HCEC 1CT (cell line): ENCODE measurements around the gene CTNNA3.
"Not testable (repeated sequence)": the region's sequence is repeated elsewhere in the genome, so short reads cannot be mapped to it uniquely, and the experiment has no call there.

Source experiments
- DNase-seq: peaks from one replicate; pipeline ENCODE4 v3.0.0-alpha.2; 2017

CTNNA3 gene

DNA sequence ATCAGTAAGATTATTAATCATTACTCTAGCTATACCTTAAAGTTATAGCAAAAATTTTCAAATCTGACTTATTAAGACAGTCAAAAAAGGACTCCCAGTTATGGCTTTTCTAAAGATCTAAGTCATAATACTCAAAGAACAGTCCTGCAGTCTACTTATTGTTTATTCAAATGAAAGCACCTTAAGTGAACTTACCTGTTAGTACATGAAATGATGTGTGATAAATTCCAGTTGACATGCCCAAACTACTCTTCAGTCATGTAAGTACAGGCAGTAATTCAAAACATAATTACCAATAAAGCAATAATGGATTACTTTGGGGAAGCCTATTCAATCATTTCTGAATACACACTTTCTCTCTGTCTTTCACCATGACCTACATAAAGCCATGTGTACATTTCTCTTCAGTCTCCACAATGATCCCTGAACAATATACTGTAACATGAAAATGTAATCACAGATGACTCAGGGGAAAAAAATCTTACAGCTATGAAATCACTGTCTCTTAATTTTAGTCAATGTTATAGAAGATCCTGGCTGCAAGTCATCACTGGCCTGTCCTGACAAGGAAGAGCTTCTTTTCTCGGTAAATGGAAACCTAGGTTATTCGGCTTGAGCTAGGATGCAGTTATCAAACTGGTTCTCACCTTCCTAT lies 1190.9 kb downstream of the CTNNA3 start:
- DNase-seq: no peak

DNA sequence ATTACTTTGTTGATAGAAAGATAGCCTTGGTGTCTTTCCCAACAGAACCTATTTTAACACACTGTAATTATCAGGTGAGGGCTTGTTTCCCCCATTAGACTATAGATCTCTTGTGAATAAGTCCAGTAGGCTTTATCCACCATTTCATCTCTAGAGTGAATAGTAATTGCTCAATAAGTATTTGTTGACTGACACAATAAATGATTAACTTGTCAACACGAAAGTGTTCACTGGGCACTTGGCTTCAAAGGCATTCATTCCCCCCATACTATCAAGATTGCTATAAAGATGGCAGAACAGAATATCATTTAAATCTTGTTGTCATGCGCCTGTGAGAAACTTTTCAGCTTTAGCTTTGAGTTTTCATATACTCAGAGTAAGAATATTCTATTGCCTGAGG lies 1194.6 kb downstream of the CTNNA3 start:
- no peak for DNase-seq

- no peak for DNase-seq
Measured at GRCh38 chr10:66483966-66484365, 1212.0 kb downstream of the CTNNA3 start.

- DNase-seq: no peak
Measured at GRCh38 chr10:66472156-66472555, 1223.8 kb downstream of the CTNNA3 start.

GRCh38 chr10:66467042-66467441 lies 1229.0 kb downstream of the CTNNA3 start:
- no peak for DNase-seq

- DNase-seq: no peak
Measured at GRCh38 chr10:66466622-66467021, 1229.4 kb downstream of the CTNNA3 start.

DNA sequence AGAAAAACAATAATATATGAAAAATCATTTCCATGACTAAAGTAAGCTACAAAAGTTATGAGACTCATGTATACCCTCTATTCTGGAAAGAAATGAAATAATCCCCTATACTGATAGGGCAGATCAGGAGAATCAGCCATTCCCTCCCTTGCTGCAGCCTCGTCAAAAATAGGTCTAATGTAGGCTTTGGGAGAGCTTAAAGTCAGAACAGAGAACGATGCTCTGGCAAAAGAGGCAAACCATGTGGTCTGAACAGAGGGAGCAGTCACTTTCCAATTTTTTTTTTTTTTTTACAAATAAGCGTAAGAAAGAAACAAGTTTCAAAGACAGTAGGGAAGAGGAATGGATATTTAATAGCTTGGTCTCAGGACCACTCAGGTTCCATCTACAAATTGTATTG lies 1232.4 kb downstream of the CTNNA3 start:
- DNase-seq: no peak

- DNase-seq: no peak
Measured at GRCh38 chr10:66457629-66458028, 1238.4 kb downstream of the CTNNA3 start.

DNA sequence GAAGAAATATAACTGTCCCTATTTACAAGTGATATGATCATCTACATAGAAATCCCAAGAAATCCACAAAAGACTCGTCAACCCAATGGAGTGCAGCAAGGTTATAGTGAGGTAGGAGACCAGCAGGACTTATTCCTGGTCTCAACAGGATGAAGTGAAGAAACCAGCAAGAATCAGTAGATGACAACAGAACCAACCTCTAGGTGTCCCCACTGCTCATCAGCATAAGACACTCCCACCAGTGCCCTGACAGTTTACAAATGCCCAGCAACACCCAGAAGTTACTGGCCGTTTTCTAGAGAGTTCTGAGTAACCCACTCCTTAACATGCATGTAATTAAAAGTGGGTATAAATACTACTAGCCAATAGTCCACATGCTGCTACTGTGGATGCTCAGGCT lies 1240.7 kb downstream of the CTNNA3 start:
- no peak for DNase-seq

GRCh38 chr10:66440568-66440967 lies 1255.4 kb downstream of the CTNNA3 start:
- DNase-seq: no peak

DNA sequence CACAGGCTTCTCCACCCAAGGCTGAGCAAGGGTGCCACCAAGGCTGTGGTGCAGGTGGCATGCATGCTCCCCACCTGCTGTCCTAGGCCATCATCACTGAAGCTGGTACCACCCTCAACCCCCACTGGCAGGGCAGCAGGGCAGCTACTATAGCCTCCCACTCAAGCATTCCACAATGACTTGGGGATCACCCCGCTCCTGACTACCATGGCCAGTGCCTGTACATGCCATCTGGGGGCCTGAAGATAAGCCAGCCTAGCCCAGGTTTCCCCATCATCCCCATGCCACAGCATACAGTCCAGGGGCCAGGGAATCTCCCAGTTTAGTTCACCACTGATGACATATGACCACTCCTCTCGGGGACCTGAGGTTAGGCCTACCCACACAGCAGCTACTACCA lies 1281.1 kb downstream of the CTNNA3 start:
- no peak for DNase-seq

- DNase-seq: no peak
Measured at GRCh38 chr10:66405566-66405965, 1290.4 kb downstream of the CTNNA3 start.

GRCh38 chr10:66398669-66399068 lies 1297.3 kb downstream of the CTNNA3 start:
- no peak for DNase-seq

DNA sequence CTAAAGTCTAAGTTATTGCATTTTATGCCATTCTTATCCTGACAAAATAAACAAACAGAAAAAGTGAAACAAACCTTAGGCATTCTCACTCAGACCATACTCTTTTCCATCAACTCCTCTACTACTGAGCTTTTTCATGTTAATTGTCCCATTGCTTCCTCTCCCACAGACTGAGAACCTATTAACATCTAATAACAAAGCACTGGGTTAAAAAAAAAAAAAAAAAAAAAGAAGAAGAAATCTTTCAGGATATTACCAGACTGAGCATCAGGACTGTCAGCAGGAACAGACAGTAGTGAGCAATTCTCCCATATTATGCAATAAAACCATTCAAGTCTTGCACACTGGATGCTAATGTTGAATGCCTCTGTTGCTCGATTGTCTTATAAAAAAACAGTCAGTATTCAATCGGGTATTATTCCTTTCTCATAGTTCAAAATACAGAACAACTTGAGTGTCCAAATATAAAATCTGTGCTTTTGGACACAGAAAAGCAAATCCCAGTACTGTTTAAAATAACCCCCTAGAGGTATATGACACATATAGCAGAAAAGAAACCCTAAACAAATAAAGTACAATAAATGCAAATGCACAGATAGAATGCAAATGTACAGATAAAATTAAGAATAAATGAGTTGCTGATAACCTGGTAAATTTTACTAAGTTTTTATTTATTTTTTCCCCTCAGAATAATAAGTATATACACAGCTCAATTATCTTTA lies 1301.5 kb downstream of the CTNNA3 start:
- no peak for DNase-seq

DNA sequence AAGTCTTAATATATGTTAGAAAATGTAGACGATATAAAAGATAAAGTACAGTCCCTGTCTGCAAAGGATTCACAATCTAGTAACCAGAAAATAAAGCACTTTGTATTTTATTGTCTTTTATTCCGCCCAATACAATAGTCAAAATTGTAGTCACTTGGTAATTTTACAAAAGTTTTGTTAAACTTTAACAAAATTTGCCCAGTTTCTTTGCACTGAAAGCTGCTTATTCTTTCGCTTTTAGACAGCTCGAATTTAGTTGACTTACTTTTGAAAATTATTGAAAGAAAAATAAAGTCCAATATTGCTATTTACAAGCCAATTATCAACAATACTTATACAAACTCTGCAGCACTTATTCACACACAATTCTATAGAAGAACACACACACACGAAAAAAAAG lies 1305.1 kb downstream of the CTNNA3 start:
- DNase-seq: no peak

- no peak for DNase-seq
Measured at GRCh38 chr10:66381045-66381444, 1315.0 kb downstream of the CTNNA3 start.

- no peak for DNase-seq
Measured at GRCh38 chr10:66378117-66378876, 1317.7 kb downstream of the CTNNA3 start.

GRCh38 chr10:66368146-66368545 lies 1327.8 kb downstream of the CTNNA3 start:
- DNase-seq: no peak

DNA sequence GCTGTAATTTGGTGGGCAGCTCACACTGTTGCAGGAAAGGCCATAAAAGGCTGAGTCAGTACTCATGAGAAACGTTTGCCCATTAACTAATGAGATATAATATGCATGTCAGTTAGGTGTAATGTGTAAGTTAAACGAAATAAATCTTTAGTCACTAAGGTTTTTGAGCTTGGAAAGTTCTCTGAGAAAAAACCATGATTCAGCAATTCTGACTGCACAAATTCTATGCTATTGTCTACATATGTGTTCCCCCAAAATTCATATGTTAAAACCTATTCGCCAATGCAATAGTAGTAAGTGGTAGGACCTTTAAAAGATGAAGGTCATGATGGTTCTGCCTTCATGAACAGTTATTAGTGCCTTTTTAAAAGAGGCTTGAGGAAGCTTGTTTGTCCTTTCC lies 1329.8 kb downstream of the CTNNA3 start:
- no peak for DNase-seq

- DNase-seq: no peak
Measured at GRCh38 chr10:66365686-66366085, 1330.3 kb downstream of the CTNNA3 start.

DNA sequence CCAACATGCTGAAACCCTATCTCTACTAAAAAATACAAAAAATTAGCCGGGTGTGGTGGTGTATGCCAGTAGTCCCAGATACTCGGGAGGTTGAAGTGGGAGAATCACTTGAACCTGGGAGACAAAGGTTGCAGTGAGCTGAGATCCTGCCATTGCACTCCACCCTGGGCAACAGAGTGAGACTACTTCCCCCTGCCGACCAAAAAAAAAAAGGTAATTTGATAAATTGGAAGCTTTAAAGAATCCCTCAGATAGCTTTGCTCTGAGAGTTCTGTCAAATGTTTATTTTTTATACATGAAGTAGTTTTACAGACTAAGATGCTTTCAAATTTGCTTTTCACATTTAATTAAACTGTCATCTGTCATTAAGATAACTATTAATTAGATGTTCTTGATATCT lies 1333.5 kb downstream of the CTNNA3 start:
- DNase-seq: no peak

DNA sequence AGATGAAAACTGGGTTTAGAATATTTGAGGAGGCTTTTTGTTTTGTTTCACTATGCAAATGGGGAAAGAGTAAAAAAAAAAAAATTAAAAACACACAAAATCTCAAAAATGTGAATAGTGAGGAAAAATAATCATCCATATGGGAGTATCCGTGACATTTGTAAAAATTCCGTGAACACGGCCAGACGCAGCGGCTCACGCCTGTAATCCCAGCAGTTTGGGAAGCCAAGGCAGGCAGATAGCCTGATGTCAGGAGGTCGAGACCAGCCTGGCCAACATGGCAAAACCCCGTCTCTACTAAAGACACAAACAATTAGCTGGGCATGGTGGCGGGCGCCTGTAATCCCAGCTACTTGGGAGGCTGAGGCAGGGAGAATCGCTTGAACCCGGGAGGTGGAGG lies 1342.2 kb downstream of the CTNNA3 start:
- DNase-seq: not testable (repeated sequence)

GRCh38 chr10:66353422-66353821 lies 1342.6 kb downstream of the CTNNA3 start:
- DNase-seq: no peak
